Fibroblast of mammary gland (primary cell): Measurements from ENCODE around the gene ADCYAP1R1.

Experiments used
- DNase-seq: peaks from one replicate; pipeline ENCODE4 v3.0.0-alpha.2; 2010; ENCODE audit warnings: low read depth
- H3K4me3 ChIP-seq: 2 replicates; pipeline ENCODE4 v1.5.1; 2011; ENCODE audit warnings: low read depth, mild to moderate bottlenecking, low read length, moderate library complexity; ENCODE audit not compliant: control insufficient read depth
- TF ChIP-seq, protein P1 (sequence below): conservative IDR thresholded peaks from 2 replicates; pipeline ENCODE4 v1.5.1; 2011; ENCODE audit warnings: low read depth, low read length, inconsistent platforms; ENCODE audit not compliant: control insufficient read depth, insufficient read depth

ADCYAP1R1 gene

DNA sequence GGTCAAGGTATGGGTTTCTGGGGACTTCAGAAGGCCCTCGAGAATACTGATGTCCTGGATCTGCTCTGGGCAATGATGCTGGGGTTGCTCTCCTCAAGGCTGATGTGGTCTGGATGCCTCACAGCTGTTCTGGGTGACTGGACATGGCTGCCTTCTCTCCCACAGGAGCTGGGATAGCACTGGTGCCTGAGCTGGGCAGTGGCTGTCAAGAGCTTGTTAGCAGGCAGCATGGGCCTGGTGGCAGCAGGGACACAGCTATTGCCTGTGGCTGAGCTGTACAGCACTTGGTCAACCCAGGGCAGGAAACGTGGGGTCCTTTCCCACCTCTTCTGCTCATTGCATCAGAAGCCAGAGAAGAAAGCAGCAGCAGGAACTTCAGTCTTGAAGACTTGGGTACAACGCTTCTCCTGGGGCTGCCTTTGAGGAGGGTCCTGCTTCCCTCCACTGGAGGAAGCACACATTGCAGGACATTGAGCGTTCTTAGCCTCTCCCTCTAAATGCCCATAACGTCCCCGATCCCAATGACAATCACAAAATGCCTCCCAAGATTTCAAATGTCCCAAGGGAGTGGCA is 13.0 kb downstream of the ADCYAP1R1 start:
- DNase-seq, result no peak
- no peak overlapping the region for H3K4me3 ChIP-seq
- TF ChIP-seq, protein P1, sequence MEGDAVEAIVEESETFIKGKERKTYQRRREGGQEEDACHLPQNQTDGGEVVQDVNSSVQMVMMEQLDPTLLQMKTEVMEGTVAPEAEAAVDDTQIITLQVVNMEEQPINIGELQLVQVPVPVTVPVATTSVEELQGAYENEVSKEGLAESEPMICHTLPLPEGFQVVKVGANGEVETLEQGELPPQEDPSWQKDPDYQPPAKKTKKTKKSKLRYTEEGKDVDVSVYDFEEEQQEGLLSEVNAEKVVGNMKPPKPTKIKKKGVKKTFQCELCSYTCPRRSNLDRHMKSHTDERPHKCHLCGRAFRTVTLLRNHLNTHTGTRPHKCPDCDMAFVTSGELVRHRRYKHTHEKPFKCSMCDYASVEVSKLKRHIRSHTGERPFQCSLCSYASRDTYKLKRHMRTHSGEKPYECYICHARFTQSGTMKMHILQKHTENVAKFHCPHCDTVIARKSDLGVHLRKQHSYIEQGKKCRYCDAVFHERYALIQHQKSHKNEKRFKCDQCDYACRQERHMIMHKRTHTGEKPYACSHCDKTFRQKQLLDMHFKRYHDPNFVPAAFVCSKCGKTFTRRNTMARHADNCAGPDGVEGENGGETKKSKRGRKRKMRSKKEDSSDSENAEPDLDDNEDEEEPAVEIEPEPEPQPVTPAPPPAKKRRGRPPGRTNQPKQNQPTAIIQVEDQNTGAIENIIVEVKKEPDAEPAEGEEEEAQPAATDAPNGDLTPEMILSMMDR, result no peak

DNA sequence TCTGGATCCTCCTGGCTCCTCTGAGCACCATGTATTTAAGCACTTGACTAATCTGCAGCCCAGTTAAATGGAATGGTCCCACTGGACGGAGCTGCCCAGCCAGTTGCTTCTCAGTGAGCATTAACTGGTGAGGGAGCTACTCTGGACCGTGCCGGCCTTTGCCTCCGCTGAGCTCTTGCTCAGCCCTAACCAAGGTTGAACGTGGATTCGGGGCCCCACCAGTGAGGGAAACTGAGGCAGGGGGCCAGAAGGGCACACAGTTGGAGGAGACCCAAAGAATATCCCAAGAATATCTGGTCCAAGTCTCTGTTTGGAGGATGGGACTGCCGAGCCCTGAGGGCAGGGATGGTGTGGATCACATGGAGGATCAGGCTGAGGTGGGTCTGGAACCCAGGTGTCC is 13.7 kb downstream of the ADCYAP1R1 start:
- H3K4me3 ChIP-seq, result no peak overlapping the region
- TF ChIP-seq, protein P1, result no peak

DNA sequence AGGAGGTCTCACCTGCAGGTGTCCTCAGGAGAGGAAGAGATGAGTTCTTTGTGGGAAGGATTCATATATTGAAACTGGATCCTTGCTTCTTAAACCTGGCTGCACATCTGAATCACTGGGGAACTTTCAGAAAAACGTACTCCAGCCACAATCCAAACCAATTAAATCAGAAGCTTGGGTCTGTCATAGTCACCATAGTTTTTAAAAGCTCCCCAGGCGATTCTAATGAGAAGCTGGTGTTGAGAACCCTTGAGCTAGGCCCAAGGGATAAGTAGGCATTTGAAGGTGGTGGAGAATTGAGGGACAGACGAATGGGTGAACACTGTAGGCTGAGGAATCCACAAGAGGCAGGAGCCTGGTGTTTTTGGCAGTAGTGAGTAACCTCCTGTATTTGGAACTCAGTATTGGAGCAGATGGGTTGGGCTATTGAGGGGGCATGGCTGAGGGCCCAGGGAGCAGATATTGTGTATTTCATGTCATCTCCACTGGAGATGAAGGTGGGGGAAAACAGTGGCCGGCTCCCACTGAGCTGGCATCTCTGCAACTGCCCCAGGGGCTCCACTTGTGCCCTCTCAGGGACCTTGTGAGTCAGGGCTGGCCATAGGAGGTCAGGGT is 14.5 kb downstream of the ADCYAP1R1 start:
- no peak for DNase-seq
- TF ChIP-seq, protein P1, result no peak
- no peak overlapping the region for H3K4me3 ChIP-seq

More for the DNA sequence above, 13.7 kb downstream of the ADCYAP1R1 start:
- DNase-seq, result no peak

DNA sequence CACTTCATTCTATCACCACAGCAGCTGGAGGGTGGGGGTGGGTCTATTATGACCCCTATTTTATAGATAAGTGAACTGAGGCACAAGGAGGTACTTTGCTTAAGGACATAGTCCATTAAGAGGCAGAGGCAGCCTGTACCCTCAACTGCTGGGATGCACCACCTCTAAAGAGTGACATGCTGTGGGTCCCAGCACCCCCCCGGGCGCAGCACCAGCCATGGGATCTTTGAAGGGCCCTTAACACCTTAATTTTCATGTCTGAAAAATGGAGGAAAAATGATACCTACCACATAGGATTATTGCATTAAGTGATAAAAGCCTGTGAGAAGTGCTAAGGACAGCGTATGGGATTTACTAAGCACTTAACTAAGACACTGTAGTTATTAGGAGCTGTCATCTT is 15.4 kb downstream of the ADCYAP1R1 start:
- TF ChIP-seq, protein P1, result no peak
- DNase-seq, result no peak
- no peak overlapping the region for H3K4me3 ChIP-seq

DNA sequence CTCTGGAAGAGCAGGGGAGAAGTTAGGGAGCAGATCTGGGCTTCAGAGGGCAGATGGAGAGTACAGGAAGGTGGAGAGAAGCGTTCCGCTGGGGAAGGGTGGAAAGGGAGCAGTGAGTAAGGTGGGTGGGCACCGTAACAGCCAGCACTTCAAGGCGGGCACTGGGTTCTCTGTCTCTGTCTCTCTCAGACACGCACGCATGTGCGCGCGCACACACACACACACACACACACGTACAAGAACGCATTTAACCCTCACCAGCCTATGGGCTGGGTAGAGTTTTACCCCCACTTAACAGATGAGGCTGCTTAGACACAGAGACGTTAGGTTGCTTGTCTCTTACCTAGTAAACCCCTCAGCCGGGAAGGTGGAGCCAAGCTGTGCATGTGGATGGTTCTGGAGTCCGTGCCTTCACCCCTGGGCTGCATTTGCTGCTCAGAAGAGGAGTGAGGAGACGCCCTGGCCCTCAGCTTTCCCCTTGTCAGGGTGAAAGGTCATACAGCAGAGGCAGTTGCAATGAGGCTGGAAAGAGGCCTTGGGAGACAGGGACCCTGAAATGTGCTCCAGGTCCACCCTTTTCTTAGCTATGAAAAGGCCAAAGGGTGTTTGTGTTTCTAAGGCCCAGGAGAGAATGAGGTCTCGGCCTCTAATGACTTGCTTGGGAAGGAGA is 16.0 kb downstream of the ADCYAP1R1 start:
- no peak for DNase-seq
- TF ChIP-seq, protein P1, result no peak

DNA sequence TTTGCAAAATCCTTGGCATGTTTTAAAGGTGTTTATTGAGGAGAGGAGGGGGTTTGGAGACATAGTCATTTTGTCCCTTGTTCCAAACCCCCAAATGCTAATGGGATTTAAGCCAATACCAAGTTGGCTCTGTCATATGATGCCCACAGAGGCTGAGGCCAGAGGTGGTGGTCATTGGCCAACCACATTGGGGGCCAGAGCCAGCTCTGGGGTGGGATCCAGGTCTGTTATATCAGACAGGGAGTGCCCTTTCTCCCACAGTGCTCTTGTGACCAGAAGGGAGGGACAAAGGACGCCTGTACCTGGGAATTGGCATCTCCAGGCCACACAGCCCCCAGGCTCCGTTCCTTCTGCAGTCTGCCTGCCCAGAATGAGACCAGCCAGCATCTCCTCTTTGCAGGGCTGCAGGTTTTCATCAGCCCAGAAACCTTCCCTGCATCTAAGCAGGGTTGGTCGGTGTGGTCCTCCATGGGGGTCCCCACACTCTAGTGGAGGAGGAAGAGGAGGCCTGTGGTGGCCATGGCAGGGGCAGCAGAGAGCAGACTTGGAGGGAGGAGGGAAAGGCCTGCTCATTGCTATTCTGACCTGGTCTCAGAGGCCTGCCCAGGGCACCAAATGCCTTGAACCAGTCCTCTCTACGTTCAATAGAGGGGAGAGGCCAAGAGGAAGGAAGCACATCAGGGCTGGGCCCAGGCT is 17.9 kb downstream of the ADCYAP1R1 start:
- no peak overlapping the region for H3K4me3 ChIP-seq
- TF ChIP-seq, protein P1, result no peak
- no peak for DNase-seq

More for the DNA sequence above, 16.0 kb downstream of the ADCYAP1R1 start:
- no peak overlapping the region for H3K4me3 ChIP-seq
